Measurements from ENCODE around the gene PDE11A. TPM values are rescaled to one million over a fixed set of nuclear protein-coding genes. Genes with fewer than 3 reads are reported as not detected.

The PDE11A gene
- total and polyA plus RNA-seq, 2 of the 13 experiments (the other 11 are each of a cell fraction or from before 2014, with no cell fraction given): 1.2 to 1.7 TPM

DNA sequence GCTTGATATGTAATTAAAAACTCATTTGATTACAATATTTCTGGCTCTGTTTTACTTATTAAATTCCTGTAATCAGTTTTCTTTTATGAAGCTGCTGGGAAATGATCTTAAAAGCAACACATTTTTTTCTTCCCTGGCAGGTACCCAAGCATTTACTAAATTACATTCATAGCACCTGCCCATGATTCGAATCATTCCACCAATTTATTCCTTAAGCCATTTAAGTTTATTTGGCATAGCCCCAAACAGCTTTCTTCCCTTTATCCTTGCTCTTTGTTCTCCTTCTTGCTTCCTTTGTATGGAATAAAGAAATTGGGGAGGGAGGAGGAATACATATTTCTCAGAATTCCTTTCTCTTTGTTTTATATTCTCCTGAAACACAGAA is 438.7 kb downstream of the PDE11A start:
- H3K4me2 ChIP-seq (ENCODE audit: low read depth, low read length): no peak overlapping the region
- in situ Hi-C loops (cut with HindIII; ENCODE audit: extremely low pct_ligation_motif_present, low pct_unique_long_range_greater_than_20kb): no loop called here
- no peak for TF ChIP-seq ZNF703 (CRISPR knock-in tag; IDR thresholded peaks at IDR 0.05; ENCODE audit: borderline replicate concordance)
- no peak for TF ChIP-seq ZNF468 (CRISPR knock-in tag; IDR thresholded peaks at IDR 0.05)
- no peak for TF ChIP-seq ZBTB1 (CRISPR knock-in tag; IDR thresholded peaks at IDR 0.05; ENCODE audit: borderline replicate concordance)
- TF ChIP-seq, protein P1, sequence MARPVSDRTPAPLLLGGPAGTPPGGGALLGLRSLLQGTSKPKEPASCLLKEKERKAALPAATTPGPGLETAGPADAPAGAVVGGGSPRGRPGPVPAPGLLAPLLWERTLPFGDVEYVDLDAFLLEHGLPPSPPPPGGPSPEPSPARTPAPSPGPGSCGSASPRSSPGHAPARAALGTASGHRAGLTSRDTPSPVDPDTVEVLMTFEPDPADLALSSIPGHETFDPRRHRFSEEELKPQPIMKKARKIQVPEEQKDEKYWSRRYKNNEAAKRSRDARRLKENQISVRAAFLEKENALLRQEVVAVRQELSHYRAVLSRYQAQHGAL (CRISPR knock-in tag; IDR thresholded peaks at IDR 0.05; ENCODE audit: not compliant biosample characterization): no peak
- TF ChIP-seq ZNF562 (CRISPR knock-in tag; IDR thresholded peaks at IDR 0.05; ENCODE audit: borderline replicate concordance): no peak
- no peak for TF ChIP-seq NRL (CRISPR knock-in tag; IDR thresholded peaks at IDR 0.05; ENCODE audit: borderline replicate concordance)
- TF ChIP-seq ZNF274 (CRISPR knock-in tag; IDR thresholded peaks at IDR 0.05): no peak
- TF ChIP-seq, protein P2, sequence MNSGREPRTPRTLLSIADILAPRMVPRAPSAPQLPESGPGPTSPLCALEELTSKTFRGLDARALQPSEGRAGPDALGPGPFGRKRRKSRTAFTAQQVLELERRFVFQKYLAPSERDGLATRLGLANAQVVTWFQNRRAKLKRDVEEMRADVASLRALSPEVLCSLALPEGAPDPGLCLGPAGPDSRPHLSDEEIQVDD (CRISPR knock-in tag; IDR thresholded peaks at IDR 0.05; ENCODE audit: borderline replicate concordance): no peak
- no peak for TF ChIP-seq ZNF792 (CRISPR knock-in tag; IDR thresholded peaks at IDR 0.05)
- no peak for TF ChIP-seq ZNF253 (CRISPR knock-in tag; IDR thresholded peaks at IDR 0.05; ENCODE audit: borderline replicate concordance)
- no peak for TF ChIP-seq ZSCAN20 (CRISPR knock-in tag; IDR thresholded peaks at IDR 0.05; ENCODE audit: borderline replicate concordance)
- TF ChIP-seq ZNF329 (CRISPR knock-in tag; IDR thresholded peaks at IDR 0.05; ENCODE audit: low read depth): no peak
- DNase-seq (ENCODE audit: low spot score): no peak
- H3K4me3 ChIP-seq (replicated peaks in 1 of 3; ENCODE audit: insufficient read depth in 1 of 3, low read depth in 2 of 3, low read length in 3 of 3): no peak overlapping the region
- no peak overlapping the region for H3K9ac ChIP-seq (ENCODE audit: insufficient read depth, low read depth, low read length)
- H2AFZ ChIP-seq (ENCODE audit: low read length): no peak overlapping the region
- H3K9me3 ChIP-seq (ENCODE audit: low read length): no peaks in the 10 kb centered on the region
- 66% methylated on average over 1 of the region's 1 CpG for WGBS (ENCODE audit: low lambda C conversion rate)
- BruUV-seq (replicated peaks): no TSS peak
- H3K36me3 ChIP-seq (replicated peaks in 1 of 2; ENCODE audit: control insufficient read depth in 1 of 2, insufficient read depth in 2 of 2, low read length in 2 of 2): no peaks in the 10 kb centered on the region
- no peak overlapping the region for H3K27ac ChIP-seq (ENCODE audit: extremely low read length, insufficient read depth, low read length)
- ATAC-seq: no peak
- no peak for FAIRE-seq
- intact Hi-C loops (cut with micrococcal nuclease; ENCODE audit: unreplicated experiment): no loop called here
- peaks cover 14% of the 10 kb centered on the region for H3K4me1 ChIP-seq (ENCODE audit: insufficient read depth, low read length)
- CTCF ChIA-PET (ENCODE audit: low intra/inter-chr PET ratio, low total read pairs): no interaction called here
- no peaks in the 10 kb centered on the region for H4K20me1 ChIP-seq (ENCODE audit: insufficient read depth, low read length)
- POLR2A ChIA-PET: no interaction called here
- no peaks in the 10 kb centered on the region for H3K79me2 ChIP-seq (ENCODE audit: insufficient read depth, low read length)
- H3K27me3 ChIP-seq (ENCODE audit: control insufficient read depth in 1 of 2, insufficient read depth in 2 of 2, low read length in 2 of 2): no peaks in the 10 kb centered on the region
